GM12878 (cell line): ENCODE data around the gene KPTN. TPM values are rescaled to one million over a fixed set of nuclear protein-coding genes. Genes with fewer than 3 reads are reported as not detected.

Experiments
- ATAC-seq: fragments of 200-7000 bp; cut with Tn5 transposase; 3 replicates; pipeline ENCODE4 v1.9.1; 2020; ENCODE audit warnings: mild to moderate bottlenecking, moderate library complexity
- BruUV-seq: library from RNA; stranded (reverse); fragments of 400-500 nt; replicated peaks from 2 replicates; lab custom pipeline; 2021; lab: Mats Ljungman, UMichigan
- CTCF ChIA-PET: fragments of 300-600 bp; sonication (Branson Sonifier 250); formaldehyde crosslinking; extraction: SDS; loops from one replicate; lab custom pipeline; 2021; ENCODE audit warnings: inconsistent platforms; lab: Yijun Ruan, JAX
- POLR2A ChIA-PET: fragments of 350-600 bp; formaldehyde crosslinking; extraction: SDS; loops from one replicate; lab custom pipeline; 2021; ENCODE audit warnings: inconsistent platforms; lab: Charles Lee
- RAD21 ChIA-PET: fragments of 300-600 bp; sonication (Branson Sonifier 250); formaldehyde crosslinking; loops from one replicate; lab custom pipeline; 2023; ENCODE audit warnings: antibody characterized with exemption; ENCODE audit not compliant: unreplicated experiment; lab: Charles Lee
- SMC1A ChIA-PET: fragments of 300-600 bp; sonication (Branson Sonifier 250); formaldehyde crosslinking; loops from one replicate; lab custom pipeline; 2023; ENCODE audit not compliant: unreplicated experiment, uncharacterized antibody; lab: Charles Lee
- DNase-seq: peaks from one replicate; pipeline ENCODE4 v3.0.0-alpha.2; 2011; ENCODE audit warnings: low read depth, low spot score
- FAIRE-seq: peaks from 3 replicates; lab custom pipeline; 2011; peaks lifted over from hg19 to GRCh38; lab: Jason Lieb, UNC
- H2AFZ ChIP-seq: 2 replicates; pipeline ENCODE4 v1.6.0; 2011; ENCODE audit warnings: low read depth, low read length, control low read depth; ENCODE audit not compliant: control insufficient read depth
- H3K27ac ChIP-seq: 2 replicates; pipeline ENCODE4 v1.5.1; 2011; ENCODE audit warnings: control low read depth; ENCODE audit not compliant: control insufficient read depth, insufficient read depth
- H3K27me3 ChIP-seq, 2 experiments: replicated peaks in 1 of 2; 2 replicates each; pipeline versions ENCODE4 v1.6.0 to v1.6.1; 2011; ENCODE audit warnings: low read length in 1 of 2; ENCODE audit not compliant: control insufficient read depth in 2 of 2, insufficient read depth in 2 of 2
- H3K36me3 ChIP-seq, 2 experiments: 2 replicates each; pipeline ENCODE4 v1.5.1; 2011; ENCODE audit warnings: low read length in 1 of 2; ENCODE audit not compliant: control insufficient read depth in 2 of 2, insufficient read depth in 2 of 2
- H3K4me1 ChIP-seq: 2 replicates; pipeline ENCODE4 v1.6.1; 2011; ENCODE audit warnings: mild to moderate bottlenecking, low read length, moderate library complexity, mixed read lengths; ENCODE audit not compliant: control insufficient read depth, insufficient read depth
- H3K4me2 ChIP-seq: 2 replicates; pipeline ENCODE4 v1.6.0; 2011; ENCODE audit warnings: control low read depth; ENCODE audit not compliant: control insufficient read depth, insufficient read depth
- H3K4me3 ChIP-seq: fragments of 200-600 bp; sonication (generic); 2 replicates; pipeline ENCODE4 v1.5.1; 2016
- H3K79me2 ChIP-seq: 2 replicates; pipeline ENCODE4 v1.6.0; 2011; ENCODE audit warnings: low read length; ENCODE audit not compliant: control insufficient read depth, insufficient read depth
- H3K9ac ChIP-seq: 2 replicates; pipeline ENCODE4 v1.8.0; 2011; ENCODE audit warnings: low read length, control low read depth, mixed read lengths; ENCODE audit not compliant: control insufficient read depth, insufficient read depth
- H3K9me3 ChIP-seq: replicated peaks from 3 replicates; pipeline ENCODE4 v1.5.1; 2011; ENCODE audit warnings: mild to moderate bottlenecking, low read length; ENCODE audit not compliant: control insufficient read depth, insufficient read depth
- H4K20me1 ChIP-seq: 2 replicates; pipeline ENCODE4 v1.6.0; 2011; ENCODE audit not compliant: control insufficient read depth, insufficient read depth
- MEF2B ChIP-seq: fragments of 450-650 bp; IDR thresholded peaks from 2 replicates; pipeline ENCODE4 v1.6.1; 2018; ENCODE audit warnings: mild to moderate bottlenecking, moderate library complexity; ENCODE audit not compliant: partially characterized antibody, poor library complexity, severe bottlenecking
- SMC3 ChIP-seq: IDR thresholded peaks from 2 replicates; pipeline ENCODE4 v1.6.1; 2011; ENCODE audit warnings: low read length, improper control_type of control experiment, borderline replicate concordance
- TCF3 ChIP-seq: IDR thresholded peaks from 2 replicates; pipeline ENCODE4 v1.6.1; 2012; ENCODE audit warnings: low read depth, mild to moderate bottlenecking, low read length, borderline replicate concordance; ENCODE audit not compliant: insufficient read depth
- WGBS: methylation state at CpG from one replicate; pipeline ENCODE4 v1.1.6; 2016; ENCODE audit warnings: low lambda C conversion rate; ENCODE audit not compliant: insufficient replicate concordance, insufficient coverage; ENCODE audit errors: missing lambda C conversion rate; 5-methylcytosine and 5-hydroxymethylcytosine counted together
- in situ Hi-C: fragments of 300-500 bp; cut with MboI; formaldehyde crosslinking; loops from 9 replicates; pipeline ENCODE4 v1.14.3; 2018; ENCODE audit warnings: mixed read lengths
- intact Hi-C: fragments of 100-400 bp; cut with micrococcal nuclease; formaldehyde crosslinking; loops from one replicate; pipeline ENCODE4 v1.14.2; 2022; ENCODE audit not compliant: unreplicated experiment
- polyA plus RNA-seq, 11 experiments: library from polyadenylated mRNA; depleted of rRNA in 4 of 11; unstranded in 6 of 11; stranded (reverse) in 5 of 11; fragments of >200 nt; fragmentation: Nextera tagmentation in 4 of 11; fragmentation: Illumina TruSeq in 1 of 11; extraction: Ambion mirVana in 4 of 11; extraction: Trizol in 1 of 11; gene quantifications; 1 replicate in 1 of 11; 2 replicates in 10 of 11; pipeline versions ENCODE4 v1.2.1 to v1.2.3, GENCODE V29; 2011 to 2016; ENCODE audit warnings: inconsistent platforms in 2 of 11, missing spikeins in 2 of 11, low read depth in 1 of 11
- total RNA-seq, 4 experiments: library from RNA; depleted of rRNA in 3 of 4; stranded (reverse); fragments of >200 nt in 3 of 4; fragmentation: Illumina TruSeq in 1 of 4; extraction: Trizol in 1 of 4; gene quantifications; 2 replicates each; pipeline versions ENCODE4 v1.2.1 to v1.2.3, GENCODE V29; 2013 to 2021
- TF ChIP-seq, protein P1 (sequence below): IDR thresholded peaks from 2 replicates; pipeline ENCODE4 v1.6.1; 2012; ENCODE audit warnings: low read length, inconsistent platforms

The KPTN gene
- total and polyA plus RNA-seq, 10 of the 15 experiments (the other 5 are each of a cell fraction or from before 2014, with no cell fraction given) = 0.60 to 10.1 (median 6.0) TPM

DNA sequence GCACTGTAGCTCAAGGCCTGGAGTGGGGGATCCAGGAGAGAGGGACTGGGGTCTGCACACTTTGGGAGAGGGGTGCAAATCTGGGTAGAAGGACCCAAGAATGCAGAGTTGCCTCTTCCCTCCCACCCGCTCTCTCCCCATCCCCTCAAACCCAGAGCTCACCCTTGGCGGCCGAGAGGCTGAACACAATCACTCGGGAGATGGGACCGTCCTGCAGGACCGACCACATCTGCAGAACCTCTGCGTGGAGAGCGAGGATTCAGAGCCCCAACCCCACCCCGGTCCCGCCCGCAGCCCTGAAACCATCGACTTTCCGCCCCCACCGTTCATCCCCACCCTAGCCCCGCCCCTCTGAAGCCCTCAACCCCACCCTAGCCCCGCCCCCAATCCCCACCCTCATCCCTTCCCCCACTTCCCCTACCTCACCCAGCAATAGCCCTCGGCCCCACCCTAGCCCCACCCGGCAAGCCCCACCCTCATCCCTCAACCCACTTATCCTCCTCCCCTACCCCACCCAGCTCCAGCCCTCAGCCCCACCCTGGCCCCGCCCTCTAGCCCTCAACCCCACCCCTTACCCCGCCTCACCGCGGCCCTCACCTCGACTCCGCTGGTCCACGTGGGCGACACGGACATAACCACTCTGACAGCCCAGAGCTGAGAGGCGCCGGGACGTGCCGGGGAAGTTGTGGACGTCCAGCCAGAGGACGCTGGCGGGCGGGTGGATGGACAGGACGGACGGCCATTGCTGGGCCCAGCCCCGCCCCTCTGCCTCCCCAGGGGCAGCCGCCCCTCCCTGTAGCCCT is 4.1 kb downstream of the KPTN start:
- POLR2A ChIA-PET = no interaction called here
- BruUV-seq = no TSS peak
- SMC1A ChIA-PET = no interaction called here
- no peaks in the 10 kb centered on the region for H3K9me3 ChIP-seq
- WGBS = 65% methylated on average over 26 of the region's 39 CpGs
- DNase-seq (no peak), ATAC-seq (no peak)
- RAD21 ChIA-PET = no interaction called here
- H3K36me3 ChIP-seq = no peaks in the 10 kb centered on the region
- H3K4me3 ChIP-seq = no peak overlapping the region
- peaks cover 6% of the 10 kb centered on the region for H3K4me1 ChIP-seq
- H3K27me3 ChIP-seq = no peaks in the 10 kb centered on the region
- H3K4me2 ChIP-seq = no peak overlapping the region
- intact Hi-C loops = no loop called here
- peaks cover 4% of the 10 kb centered on the region for H3K79me2 ChIP-seq
- H2AFZ ChIP-seq = no peak overlapping the region
- no peak overlapping the region for H3K9ac ChIP-seq
- H4K20me1 ChIP-seq = no peaks in the 10 kb centered on the region
- CTCF ChIA-PET = no interaction called here
- H3K27ac ChIP-seq = no peak overlapping the region
- TF ChIP-seq, protein P1, sequence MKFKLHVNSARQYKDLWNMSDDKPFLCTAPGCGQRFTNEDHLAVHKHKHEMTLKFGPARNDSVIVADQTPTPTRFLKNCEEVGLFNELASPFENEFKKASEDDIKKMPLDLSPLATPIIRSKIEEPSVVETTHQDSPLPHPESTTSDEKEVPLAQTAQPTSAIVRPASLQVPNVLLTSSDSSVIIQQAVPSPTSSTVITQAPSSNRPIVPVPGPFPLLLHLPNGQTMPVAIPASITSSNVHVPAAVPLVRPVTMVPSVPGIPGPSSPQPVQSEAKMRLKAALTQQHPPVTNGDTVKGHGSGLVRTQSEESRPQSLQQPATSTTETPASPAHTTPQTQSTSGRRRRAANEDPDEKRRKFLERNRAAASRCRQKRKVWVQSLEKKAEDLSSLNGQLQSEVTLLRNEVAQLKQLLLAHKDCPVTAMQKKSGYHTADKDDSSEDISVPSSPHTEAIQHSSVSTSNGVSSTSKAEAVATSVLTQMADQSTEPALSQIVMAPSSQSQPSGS = no peak
- TF ChIP-seq SMC3 (no peak), TCF3 (no peak), MEF2B (no peak)
- TF ChIP-seq, all 136 proteins: peak for 0
- in situ Hi-C loops = no loop called here
- no peak for FAIRE-seq
